Breast epithelium (tissue), 3 donors: Measurements from ENCODE around the gene PLXNA3.

Source experiments
- CTCF ChIP-seq, 3 donors: fragments of 450-650 bp; IDR thresholded peaks; one replicate each; pipeline ENCODE4 v1.5.1; 2016 to 2017; ENCODE audit warnings: antibody characterized with exemption in 3 of 3, mild to moderate bottlenecking in 3 of 3, moderate library complexity in 3 of 3
- POLR2A ChIP-seq: fragments of 450-650 bp; IDR thresholded peaks from one replicate; pipeline ENCODE4 v1.6.1; 2016; ENCODE audit warnings: antibody characterized with exemption, mild to moderate bottlenecking, moderate library complexity
- POLR2AphosphoS5 ChIP-seq, 3 donors: sonication (generic); formaldehyde crosslinking; IDR thresholded peaks; one replicate each; pipeline ENCODE4 v1.6.1; 2017; ENCODE audit warnings: antibody characterized with exemption in 3 of 3

DNA sequence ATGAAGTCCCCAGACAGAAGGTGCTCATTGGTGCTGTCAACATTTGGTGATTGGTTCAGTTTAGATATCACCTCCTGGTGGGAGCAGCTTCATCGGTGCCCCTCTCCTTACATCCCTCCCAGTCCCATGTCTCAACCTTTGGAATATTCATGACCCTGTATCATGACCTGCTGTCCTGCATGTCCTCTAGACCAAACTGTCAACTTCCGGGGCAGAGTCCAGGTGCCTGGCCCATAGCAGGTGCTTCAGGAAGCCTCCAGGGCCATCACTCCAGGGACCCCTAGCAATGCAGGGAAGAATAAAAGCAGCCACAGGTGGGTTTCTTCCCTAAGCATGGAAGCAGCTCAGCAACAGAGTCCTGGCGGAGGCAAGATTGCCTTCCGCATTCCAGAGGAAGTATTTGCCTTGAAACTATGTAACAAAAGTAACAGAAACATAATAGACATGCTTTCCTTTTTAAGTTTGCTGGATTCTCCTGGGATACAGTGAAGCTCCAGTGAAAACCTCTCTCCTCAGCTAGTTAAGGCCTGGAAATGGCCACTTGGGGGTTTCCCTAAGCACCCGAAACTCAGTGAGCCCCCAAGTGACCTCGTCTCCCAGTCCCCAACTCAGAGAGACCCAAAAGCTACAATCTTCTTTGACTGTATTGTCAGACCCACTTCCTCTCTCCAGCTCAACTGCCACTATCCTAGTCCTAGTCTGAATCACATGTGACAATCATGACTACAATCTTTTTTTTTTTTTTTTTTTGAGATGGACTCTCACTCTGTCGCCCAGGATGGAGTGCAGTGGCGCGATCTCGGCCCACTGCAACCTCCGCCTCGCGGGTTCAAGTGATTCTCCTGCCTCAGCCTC lies 30.9 kb upstream of the PLXNA3 start:
- TF ChIP-seq CTCF (IDR thresholded peaks at IDR 0.05) (no peak), POLR2A (no peak), POLR2AphosphoS5 (IDR thresholded peaks at IDR 0.05) (no peak)
